Activated T-cell treated with anti-CD3 and anti-CD28 coated beads for 24 hours (primary cell): ENCODE measurements around the gene HCFC1R1.

Experiments used
- DNase-seq: peaks from one replicate; pipeline ENCODE4 v3.0.0-alpha.2; 2020; ENCODE audit warnings: low read depth

The HCFC1R1 gene

DNA sequence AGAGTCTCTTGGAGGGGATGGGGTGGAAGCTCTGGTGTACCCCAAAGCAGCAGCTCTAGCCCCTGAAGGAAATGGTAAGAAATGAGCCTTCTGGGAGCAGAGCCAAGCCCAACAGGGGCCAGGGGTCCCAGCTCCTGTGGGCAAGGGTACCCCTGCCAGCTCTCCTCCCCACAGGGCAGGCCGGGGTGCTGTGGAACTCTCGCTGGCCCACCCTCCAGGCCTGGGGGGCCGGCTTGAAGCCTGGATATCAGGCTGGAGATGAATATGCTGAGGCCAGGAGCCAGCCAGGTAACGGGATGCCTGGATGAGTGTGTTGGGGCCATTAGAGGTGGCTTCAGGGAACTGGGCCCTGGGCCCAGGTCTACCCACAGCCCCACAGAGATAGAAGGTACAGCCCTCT, 23.2 kb downstream of the HCFC1R1 start:
- DNase-seq = no peak

DNA sequence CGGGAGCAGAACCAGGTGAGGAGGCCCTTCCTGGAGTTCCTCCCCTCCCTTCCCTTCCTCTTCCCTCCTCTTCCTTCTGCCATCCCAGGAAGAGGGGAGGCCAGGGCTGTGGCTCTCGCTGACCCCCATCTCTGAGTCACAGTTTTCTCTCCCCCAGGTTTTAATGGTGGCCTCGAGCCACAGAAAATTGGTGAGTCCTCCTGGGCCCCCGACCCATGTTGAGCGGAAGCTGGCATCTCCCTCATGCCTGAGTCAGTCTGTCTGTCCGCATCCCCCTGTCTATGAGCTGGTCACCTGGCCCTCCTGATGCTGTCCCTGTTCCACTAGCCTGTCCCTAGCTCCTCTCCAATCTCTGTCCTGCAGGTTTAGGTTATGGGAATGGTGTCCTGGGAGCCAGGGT, 23.8 kb downstream of the HCFC1R1 start:
- no peak for DNase-seq

DNA sequence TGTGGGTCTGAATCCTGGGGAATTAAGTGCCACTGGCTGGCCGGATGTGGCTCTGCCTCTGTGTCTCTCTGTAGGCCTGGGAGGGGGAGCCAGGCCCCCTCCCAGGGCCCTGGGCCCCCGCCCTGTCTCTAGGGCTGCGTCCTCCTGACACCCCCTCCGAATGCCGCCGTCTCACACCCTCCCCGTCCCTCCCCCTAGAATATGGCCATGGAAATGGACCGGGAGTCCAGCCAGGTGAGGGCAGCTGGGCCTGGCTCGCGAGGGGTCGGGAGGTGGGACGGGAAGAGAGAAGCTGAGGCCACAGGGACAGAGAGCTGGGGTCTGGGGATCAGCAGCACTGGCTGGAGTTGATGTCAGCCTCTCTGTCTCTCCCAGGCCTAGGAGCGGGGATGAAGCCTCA, 27.4 kb downstream of the HCFC1R1 start:
- DNase-seq = no peak

DNA sequence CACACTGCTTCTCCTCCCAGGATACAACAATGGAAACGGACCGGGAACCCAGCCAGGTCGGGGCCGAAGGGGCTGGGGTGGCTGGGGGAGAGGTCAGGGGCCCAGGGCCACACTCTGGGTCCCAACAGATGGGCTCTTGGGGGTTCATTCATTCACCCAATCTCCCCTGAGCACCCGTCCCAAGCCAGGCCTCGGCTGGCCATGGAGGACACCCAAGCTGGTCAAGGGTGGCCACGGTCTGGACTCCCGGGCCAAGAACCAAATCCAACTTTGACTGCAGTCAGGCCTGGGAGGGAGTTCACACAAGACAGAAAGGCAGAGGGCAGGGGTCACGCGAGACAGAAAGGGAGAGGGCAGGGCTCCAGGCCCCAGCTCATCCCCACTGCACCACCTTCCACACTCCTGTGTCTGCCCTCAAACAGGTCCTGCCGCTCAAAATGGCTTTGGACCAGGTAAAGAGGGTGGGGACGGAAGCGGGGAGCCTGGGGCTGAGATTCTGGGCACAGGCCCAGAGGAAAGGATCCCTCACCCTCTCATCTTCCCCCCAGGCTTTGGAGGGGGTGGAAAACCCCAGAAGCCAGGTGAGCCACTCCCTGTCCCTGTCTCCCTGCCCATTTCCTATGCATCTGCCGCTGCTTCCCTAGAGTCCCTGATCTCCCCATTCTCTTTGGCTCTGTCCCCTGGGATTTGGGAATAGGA, 31.2 kb downstream of the HCFC1R1 start:
- DNase-seq = no peak

DNA sequence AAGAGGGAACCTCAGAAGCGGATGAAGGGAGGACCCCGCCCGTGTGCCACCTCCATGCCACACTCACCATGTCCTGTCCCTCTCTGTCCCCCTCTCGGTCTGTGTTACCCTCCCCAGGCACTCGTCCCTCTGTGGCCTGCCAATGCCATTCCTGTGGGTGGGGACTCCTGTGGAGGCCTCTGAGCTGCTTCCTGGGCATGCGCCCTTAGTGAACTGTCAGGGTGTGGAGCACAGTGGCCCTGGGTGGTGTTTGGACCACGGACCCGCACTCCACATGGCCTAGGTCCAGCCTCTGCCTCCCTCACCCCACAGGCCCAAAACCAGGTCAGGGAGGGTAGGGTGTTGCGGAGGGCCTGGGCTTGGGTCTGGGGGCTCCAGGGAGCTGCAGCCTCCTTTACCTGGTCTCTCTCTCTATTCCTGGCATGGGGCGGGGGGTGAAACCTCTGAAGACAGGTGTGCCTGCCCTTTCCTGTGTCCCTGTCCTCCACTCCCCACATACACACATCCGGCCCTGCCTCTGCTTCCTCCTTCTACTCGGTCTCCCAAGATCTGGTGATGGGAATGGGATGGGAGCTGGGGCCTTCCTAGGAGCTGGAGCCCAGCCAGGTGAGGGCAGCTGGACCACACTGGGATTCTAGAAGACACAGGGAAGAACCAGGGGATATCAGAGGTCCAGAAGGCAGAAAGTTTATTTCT, 32.0 kb downstream of the HCFC1R1 start:
- no peak for DNase-seq

DNA sequence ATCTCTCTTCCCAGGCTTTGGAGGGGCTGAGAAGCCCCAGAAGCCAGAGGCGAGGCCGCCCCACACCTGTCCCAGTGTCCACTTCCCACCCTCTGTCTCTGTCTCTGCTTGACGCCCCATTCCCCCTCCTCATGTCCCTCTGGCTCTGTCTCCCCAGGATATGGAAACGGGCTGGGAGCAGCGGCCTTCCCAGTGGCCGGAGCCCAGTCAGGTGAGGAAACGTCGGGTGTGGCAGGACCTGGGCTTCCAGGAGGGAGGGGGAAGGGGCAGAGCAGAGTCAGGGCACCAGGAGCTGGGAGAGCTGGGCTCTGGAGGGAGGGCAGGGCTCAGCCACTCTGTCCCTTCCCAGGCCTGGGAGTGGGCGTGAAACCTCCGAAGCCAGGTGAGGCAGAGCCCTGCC, 32.9 kb downstream of the HCFC1R1 start:
- DNase-seq = no peak

DNA sequence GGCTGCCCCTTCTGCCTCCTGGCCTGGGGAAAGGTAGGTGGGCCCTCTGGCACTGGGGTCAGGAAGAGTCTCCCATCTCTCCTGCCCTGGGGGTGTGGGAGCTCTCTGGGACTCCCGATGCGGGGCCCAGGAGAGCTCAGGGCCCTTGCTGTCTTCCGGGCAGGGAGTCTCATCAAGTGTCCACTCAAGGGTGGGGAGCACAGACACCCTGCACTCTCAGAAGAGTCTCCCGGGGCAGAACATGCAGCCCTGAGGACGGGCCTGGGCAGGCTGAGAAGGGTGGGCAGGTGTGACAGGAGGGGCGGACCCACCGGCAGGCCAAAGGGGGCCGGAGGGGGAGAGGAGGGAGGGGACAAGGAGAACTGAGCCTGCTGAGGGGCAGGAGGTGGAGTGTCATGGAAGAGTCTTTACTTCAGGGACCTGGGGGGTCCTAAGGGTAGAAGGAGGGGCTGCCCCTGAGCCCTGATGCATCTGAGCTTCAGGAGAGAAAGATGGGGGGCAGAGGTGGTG, 35.1 kb downstream of the HCFC1R1 start:
- DNase-seq = no peak

DNA sequence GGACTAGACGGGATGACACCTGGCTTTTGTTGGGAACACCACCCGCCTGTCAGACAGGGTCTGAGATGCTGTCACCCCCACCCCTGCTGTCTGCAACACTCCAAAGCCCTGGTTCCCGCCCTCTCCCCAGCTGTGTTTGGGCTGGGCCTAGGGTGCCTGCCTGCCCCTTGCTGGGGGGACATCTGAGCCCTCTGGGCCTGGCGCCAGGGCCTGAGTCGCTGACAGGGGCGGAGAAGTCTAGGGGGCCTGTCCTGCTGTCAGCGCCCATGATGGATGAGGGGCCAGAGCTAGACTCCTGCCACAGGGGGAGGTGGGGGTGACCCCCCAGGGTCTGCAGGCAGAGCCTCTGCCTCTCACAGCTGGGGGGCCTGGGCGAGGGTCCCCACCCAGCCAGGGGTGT, 35.9 kb downstream of the HCFC1R1 start:
- no peak for DNase-seq

DNA sequence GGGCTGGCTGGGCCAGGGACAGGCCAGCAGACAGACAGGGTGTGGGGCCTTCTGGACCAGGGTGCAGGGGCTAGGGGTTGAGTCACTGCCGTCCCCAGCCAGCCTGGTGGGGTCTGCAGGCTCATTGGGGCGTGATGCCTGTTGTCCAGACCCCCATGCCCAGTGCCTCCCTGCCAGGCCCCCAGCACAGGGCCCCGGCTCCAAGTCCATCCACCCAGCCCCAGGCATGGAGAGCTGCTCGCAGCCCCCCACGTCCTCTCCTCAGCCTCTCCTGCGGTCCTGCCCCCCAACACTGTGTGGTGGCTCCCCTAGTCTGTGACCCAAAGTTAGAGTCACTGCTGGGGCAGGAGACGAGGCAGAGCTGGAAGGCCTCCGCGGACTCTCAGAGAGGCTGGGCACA, 36.5 kb downstream of the HCFC1R1 start:
- DNase-seq = no peak

DNA sequence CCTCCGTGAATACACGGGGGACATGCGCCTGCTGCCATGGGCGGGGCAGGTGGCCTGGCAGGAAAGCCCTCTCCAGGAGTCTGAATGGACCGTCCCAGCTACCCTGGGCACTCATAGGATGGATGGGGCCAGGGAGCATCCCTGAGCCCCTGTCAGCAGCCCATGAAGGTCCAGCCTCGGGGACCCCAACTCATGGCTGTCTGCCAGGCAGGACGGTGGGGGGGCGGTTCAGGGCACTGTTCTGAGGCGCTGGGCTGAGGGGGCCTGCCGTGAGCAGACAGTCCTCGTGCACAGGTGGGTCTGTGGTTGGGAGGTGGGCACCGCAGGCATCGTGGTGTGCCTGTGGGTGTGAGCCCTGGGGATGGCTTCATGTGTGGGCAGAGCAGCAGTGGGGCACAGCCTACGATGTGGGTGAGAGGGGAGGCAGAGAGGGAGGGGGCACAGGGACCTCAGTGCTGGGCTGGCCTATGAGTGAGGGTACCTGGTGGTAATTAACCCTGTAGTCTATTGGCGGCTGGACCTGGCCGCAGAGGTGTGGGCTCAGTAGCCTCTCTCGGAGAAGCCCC, 37.0 kb downstream of the HCFC1R1 start:
- no peak for DNase-seq

DNA sequence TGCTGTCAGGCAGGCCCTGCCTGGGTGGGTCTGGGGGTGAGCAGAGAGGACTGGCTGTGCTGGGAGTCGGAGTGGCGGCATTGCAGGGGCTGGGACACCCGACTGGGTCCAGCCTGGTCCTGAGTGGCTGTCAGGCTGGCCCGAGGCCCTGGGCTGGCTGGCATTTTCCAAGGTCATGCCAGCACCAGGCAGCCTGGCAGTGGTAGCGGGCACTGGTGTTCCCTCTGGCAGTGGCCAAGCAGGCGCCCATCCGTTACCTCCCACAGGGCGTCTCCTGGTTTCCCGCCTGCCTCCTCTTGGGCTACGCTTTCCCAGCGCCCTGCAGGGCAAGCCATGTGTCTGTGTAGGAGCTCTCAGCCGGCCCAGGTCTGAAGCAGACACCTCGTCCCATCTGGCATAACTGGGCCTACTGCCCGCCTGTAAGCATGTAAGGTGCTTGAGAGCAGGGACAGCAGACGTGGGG, 37.8 kb downstream of the HCFC1R1 start:
- DNase-seq = no peak

DNA sequence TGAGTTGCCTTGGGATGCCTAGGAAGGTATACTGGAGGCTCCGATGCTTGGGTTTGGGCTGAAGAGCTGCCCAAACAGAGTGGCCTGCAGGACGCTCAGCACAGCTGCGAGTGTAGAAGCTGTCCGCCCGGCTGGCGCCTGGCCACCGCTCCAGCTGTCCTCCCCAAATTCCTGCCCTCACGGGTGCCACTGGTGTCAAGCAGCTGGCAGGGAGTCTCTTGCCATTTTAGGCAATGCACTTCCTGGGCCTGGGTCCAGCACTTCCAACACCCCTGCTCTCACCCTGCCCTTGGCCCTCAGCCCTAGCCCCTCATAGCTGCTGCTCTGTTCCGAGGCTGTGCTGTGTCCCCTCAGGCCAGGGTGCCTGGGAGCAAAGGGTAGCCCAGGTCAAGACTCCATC, 38.3 kb downstream of the HCFC1R1 start:
- DNase-seq = no peak

DNA sequence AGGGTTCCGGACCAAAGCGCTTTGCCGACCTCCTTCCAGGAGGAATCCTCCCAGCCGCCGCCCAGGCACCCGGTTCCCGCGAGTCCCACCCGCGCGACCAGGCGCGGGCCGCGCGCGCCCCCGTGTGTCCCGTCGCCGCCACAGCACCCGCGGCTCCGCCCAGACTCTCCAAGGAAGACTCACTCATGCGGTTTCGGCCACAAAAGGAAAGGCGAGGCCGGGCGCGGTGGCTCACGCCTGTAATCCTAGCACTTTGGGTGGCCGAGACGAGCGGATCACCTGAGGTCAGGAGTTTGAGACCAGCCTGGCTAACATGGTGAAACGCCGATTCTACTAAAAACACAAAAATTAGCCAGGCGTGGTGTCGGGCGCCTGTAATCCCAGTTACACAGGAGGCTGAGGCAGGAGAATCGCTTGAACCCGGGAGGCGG, 40.0 kb downstream of the HCFC1R1 start:
- peak; percentile 65 for DNase-seq

DNA sequence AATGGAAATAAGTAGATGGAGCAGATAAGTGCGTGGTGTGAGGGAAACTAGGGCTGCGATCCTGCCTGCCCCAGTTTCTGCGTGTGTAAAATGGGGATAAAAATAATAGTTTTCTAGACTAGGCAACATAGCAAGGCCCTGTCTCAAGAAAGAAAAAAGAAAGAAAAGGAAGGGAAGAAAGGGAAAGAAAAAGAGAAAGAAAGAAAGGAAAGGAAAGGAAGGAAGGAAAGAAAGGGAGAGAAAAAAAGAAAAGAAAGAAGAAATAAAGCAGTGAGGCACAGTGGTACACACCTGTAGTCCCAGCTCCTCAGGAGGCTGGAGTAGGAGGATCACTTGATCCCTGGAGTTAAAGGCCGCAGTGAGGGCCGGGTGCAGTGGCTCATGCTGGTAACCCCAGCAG, 41.3 kb downstream of the HCFC1R1 start:
- no peak for DNase-seq

DNA sequence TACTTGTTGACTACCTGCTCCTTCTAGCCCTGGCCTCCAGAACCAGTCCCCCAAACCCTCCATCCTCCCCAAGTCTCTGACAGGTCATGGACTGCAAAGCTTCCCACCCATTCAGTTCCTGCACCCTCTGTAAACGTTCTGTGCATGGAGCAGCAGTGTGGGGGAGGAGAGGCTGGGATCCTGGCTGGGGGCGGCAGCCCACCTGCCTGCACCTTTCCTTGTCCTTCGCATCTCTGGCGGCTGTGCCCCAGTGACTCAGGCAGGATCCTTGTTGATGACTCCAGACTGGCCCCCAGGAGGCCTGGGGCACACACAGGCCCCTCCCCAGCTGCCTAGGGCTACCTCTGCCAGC, 41.9 kb downstream of the HCFC1R1 start:
- DNase-seq = no peak

DNA sequence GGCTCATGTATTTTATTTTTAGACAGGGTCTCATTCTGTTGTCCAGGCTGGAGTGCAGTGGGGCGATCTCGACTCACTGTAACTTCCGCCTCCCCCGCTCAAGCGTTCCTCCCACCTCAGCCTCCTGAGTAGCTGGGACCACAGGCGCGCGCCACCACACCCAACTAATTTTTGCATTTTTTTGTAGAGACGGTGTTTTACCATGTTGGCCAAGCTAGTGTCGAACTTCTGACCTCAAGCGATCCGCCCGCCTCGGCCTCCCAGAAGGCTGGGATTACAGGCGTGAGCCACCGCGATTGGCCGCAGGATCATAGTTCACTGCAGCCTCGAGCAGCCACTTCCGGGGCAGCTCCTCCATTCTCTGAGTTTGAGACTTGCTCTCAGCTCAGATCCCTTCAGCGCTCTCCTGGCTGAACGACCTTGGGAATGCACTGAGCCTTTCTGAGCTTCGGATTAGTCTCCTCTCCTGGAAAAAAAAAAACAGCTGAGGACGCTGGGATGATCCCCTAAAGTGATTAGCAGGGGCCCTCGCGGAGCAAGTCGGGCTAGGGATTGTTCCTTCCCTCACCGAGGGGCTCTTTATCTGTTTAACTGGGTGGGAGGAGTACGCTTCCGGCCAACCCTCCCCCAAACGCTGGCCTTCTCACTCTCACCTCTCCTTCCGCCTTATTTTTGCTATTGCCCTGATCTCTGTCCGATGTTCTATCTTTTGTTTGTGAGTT, 42.4 kb downstream of the HCFC1R1 start:
- no peak for DNase-seq

DNA sequence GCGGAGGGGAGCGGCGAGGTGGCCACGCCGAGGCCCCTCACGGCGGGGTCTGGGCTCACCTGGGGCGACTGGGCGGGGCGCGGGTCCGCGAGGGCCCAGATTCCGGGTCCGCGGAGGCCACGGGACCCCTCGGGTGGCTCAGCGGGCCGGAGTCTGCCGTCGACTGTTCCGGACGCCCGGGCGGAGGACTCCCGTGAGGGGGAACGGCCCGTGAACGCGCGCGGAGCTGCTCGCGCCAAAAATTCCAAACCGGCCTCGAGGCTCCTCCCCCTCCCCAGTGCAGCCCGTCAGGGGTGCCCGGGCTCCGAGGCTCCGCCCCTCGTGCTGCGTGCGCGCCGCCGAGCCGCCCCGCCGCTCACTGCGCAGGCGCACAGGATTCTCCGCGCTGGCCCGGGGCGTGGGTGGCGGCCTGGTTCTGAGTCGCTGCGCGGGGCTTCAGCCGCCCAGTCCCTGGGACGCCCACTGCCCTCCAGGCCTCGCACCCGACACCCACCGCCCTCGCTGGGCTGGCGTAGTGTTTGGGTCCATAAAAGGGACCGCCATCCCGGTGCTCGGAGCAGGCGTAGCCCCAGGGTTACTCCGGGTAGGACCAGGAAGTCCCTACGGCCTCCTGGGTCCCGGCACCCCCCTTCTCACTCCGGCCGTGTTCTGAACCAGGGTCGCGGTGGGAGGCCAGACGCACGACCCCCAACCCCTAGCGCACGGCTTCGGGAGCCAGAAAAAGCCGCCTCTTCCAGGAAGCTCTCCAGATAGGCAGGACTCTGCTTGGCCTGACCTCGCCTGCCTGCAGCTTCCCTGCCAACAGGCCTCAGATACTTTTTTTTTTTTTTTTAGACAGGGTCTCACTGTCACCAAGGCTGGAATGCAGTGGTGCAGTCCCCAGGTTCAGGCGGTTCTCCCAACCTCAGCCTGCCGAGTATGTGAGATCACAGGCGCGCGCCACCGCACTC, 43.2 kb downstream of the HCFC1R1 start, which contains the start of gene PKMYT1:
PKMYT1 (minus strand) TSS at position 220 of the 950 bp plus-strand sequence. CDS start 789 bp downstream, outside the sequence.
- DNase-seq = peak; percentile 95

DNA sequence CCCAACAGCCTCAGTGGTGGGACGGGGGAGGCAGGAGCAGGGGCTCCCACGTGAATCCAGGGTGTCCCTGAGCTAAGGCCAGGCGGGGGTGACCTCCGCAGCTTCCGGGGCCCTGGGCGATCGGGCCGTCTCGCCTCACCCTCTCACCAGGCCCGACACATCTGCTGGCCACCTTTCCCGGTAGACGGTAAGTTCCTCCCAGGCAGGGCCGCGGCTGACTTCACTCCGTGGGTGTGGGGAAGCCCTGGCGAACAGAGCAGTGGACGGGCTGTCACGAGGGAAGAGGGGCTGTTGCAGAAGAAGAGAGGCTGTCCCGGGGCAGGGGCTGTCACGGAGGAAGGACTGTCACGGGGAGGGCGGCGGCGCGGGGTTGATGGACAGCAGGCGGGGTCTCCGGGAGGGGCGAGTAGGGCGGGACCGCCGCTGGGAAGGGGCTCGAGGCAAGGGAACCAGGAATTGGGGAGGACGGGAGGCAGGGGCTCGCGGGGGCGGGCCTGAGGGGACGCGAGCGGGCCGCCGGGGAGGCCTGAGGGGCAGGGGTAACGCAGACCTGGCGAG, 44.0 kb downstream of the HCFC1R1 start:
- DNase-seq = no peak

DNA sequence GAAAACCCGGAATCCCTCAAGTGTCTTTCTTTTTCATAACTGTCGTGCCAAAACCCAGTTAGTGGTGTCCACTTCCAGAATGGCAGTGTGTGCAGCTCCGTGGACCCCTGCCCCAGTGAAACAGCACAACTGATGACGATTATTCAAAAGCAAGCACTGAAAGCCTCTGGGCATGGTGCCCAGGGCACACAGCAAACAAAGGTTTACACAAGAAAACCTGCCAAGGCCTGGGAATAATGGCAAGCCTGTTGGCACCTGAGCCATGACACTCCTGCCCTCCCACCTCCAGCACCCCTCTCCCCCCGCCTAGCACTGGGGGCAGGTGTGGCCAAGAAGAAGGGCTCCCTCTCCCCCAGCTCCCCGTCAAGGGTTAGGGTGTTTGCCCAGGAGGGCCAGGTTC, 46.3 kb downstream of the HCFC1R1 start:
- no peak for DNase-seq

DNA sequence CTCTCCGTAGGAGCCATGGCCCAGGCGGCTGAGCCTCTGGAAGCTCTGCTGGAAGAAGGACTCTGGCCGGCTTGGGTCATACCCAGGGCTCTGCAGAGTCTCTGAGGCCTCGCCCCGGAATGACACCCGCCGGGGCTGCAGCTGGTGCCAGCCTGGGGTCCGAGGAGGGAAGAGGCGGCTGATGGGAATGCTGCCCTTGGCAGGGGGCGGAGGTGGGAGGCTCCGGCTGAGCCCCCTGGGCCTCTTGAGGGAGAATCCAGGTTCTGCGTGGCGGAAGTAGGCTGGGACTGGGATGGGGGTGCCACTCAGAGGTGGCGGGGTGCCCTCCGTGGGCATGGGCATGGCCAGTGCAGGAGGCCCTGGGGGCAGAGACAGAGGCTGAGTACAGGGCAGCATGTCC, 47.1 kb downstream of the HCFC1R1 start:
- no peak for DNase-seq

DNA sequence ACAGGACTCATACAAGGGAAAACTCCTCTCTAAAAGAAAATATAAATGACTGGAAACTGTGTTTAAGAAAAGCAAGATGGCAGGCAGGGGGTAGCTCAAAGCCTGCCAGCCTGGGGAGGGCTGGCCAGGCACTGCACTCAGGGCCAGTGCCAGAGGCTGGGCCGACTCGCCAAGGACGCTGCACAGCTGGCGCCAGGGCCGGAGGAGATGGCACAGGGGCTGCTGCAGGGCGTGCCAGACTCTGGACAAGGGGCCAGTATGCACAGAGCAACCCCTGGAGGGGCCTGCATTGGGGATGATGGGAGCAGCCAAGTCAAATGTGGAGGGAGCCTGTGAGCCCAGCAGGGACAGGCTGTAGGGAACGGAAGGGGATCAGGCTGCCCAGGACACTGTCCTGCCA, 47.5 kb downstream of the HCFC1R1 start:
- DNase-seq = no peak
